GM19324 (cell line): ENCODE results near the gene NOXA1.
"Not testable (repeated sequence)": the region's sequence is repeated elsewhere in the genome, so short reads cannot be mapped to it uniquely, and the experiment has no call there.

Experiments
- ATAC-seq: cut with Tn5 transposase; IDR thresholded peaks from one replicate; pipeline ENCODE4 v1.9.1; 2021; ENCODE audit warnings: mild to moderate bottlenecking, moderate library complexity; ENCODE audit not compliant: unreplicated experiment, low FRiP score

Gene NOXA1

DNA sequence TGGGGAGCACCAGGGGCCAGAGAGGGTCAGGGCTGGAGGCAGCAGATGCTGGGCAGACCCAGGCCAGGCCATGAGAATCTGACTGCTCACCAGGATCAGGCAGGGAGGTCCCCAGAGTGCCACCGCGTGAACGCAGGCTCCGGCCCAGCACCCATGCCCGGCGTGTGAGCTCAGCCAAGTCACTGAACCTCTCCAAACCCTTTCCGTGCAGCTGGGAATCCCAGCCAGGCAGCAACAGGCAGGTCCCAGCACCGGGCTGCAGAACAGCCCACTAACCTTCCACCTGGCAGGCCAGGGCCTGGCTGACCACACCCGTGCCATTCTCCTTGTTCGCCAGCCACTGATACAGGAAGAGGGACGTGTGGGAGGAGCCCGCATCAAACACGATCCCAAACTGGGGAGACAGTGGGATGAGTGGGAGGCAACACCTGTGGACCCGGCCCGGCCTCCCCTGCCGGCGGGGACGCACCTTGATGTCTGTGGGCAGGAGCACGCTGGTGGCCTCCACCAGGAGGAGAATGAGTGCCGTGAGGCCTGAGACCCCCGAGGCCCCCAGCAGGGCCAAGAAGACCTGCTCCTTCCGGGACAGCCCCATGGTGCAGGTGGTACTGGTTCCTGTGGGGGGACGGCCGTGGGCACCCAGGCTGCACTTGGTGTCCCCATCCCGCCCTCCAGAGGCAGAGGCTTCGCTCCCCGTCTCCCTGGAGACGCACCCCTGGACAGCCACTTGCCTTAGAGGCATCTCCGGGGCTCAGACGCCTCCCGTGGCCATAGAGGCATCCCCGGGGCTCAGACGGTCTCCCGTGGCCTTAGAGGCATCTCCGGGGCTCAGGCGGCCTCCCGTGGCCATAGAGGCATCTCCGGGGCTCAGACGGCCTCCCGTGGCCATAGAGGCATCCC, 14.7 kb downstream of the NOXA1 start:
- no peak for ATAC-seq

DNA sequence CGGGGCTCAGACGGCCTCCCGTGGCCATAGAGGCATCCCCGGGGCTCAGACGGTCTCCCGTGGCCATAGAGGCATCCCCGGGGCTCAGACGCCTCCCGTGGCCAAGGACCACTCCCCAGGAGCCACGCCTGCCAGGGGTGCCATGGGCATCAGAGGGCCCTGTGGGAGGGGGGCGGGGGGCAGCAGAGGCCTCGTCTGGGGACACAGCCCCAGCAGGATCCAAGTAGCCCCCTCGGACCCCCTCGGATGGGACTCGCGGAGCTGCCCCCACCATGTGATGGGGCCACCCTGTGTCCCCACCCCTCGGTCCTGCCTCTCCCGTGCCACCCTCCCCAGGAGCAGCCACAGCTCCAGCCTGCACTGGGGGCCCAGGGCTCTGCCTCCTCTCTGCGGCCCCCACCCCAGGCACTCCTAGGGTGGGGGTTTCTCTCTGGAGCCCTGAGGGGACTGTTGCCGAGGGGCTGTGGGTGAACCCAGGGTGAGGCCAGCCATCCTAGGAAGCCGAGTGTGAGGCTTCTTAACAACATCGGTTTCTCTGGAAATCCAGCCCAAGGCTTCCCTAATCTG, 15.5 kb downstream of the NOXA1 start:
- ATAC-seq: no peak

DNA sequence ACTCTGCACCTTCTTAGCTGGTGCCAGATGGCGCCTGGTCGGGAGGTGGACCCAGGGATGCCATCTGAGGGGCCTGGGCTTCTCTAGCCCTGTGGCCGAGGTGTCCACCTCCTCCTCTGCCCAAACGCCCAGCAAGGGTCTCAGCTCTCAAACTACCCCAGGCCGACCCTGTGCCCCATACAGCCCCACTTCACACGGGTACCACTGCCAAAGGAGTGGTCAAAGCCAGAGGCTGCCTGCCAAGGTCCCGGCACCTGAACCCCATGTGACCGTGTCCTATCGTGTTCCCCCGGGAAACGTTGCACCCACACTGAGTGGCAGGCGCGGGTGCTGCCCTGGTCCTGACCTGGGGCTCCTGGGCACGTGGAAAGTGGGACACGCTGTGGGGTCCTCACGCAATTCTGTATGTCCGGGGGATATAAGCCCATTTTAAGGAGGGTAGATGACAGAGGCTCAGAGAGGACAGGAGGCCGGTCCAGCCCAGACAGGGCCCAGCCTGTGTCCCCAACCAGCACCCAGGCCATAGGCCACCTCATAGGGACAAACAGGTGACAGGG, 16.0 kb downstream of the NOXA1 start:
- ATAC-seq: no peak

DNA sequence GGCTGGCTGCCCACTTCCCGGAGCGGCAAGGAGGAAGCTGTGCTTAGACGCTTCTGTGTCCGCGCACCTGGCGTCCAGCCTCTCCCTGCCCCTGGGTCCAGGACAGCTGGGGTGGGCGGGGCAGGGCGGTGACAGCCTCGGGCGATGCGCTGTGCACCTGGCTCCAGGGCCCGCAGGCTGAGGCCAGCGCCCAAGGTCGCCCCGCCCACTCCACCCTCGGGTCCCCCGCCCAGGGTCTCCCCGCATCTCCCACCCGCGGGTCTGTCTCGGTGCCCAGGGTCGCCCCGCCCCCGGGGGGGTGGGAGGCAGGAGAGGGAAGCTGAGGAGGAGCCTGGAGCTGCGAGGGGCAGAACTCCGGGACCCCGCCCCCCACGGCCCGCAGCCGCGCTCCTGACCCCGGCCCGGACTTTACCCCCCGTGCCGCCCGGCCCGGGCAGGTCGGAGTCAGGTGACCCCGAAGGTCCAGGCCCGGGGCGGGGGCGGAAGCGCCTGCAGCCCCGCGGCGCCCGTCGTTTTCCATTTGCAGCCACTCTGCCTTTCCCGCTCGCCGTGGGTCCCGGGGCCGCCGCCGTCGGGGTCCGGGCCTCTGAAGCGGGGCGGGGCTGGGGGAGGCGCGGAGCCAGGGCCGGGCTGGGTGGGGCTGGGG, 18.2 kb downstream of the NOXA1 start, which contains the start of gene ENTPD8:
TSS of gene ENTPD8 (minus strand) at position 69 of the 646 bp plus-strand sequence. CDS start 3,072 bp downstream, outside the sequence.
- ATAC-seq: no peak

DNA sequence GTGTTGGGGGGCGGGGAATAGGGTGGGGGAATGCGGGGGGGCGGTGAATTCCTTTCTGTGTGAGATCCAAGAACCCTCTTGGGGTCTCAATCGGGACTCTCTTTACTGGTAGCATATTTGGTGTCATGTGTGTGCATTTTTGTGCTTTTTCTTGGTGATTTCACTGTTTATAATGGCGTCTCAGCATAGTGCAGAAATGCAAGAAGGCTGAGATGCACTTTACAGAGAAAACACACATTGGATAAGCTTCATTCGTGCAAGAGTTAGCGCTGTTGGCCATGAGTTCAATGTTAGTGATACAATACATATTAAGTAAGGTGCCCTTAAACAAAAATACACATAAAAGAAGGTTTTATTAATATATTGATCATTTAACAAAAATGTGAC, 18.7 kb downstream of the NOXA1 start:
- ATAC-seq: no peak

DNA sequence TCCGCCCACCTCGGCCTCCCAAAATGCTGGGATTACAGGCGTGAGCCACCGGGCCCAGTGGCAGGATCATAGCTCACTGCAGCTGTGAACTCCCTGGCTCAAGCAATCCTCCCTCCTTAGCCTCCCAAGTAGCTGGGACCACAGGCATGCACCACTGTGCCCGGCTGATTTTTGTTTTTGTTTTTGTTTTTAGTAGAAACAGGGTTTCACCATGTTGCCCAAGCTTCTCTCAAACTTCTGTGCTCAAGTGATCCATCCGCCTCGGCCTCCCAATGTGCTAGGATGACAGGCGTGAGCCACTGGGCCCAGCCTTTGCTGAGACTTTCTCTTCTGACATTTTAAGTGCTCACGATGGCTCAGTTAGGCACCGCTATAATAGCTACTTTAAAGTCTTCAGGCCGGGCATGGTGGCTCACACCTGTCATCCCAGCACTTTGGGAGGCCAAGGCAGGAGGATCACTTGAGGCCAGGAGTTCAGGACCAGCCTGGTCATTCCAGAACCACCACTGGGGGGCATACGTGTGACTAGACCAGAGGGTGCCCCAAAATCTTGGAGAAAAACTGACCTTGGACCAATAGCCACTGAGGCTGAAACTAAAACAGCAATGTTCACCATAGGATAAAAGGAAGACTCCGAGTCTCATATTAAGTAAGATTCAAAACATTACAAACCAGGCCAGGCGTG, 21.1 kb downstream of the NOXA1 start:
- ATAC-seq: no peak

DNA sequence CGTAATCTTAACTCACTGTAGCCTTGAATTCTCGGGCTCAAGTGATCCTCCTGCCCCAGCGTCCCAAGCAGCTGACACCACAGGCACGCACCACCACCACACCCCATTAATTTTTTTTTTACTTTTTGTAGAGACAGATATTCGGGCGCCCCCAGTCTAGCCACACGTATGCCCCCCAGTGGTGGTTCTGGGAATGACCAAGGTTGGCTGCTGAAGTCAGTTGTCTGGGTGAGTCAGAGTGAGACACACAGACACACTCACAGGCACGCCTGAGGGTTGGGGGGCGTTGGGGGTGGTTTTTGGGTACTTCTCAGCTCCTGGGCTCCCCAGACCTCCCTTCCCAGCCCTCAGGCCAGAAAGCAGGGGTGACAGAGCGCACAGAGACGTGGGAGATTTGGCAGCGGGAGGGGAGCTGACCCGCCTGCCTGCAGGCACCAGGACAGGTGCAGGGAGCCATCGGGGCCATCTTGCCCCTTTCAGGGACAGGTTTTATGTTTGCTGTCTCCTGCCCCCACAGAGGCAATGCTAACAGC, 22.1 kb downstream of the NOXA1 start:
- no peak for ATAC-seq

DNA sequence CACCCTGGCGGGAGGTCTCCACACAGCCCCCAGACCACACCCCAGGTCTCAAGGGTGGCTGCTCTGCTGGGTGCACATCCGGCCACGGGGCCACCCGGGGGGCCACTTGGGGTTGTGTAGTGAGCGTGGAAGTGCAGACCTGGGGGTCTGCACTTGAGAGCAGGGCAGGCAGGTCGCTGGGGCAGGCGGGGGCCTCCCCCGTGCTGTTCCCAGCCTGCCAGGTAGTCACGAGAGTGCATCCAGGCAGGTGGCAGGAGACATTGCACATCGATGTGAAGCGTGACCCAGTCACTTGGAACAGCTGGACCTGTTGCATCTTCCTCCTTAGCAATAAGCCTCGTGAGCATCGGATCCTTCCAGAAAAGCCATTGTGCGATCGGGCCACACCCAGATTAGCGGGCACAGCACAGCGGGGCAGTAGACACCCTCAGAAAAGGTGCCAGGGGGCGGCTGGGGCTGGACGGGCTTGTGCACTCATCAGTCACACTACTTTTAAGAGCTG, 22.8 kb downstream of the NOXA1 start:
- ATAC-seq: no peak

DNA sequence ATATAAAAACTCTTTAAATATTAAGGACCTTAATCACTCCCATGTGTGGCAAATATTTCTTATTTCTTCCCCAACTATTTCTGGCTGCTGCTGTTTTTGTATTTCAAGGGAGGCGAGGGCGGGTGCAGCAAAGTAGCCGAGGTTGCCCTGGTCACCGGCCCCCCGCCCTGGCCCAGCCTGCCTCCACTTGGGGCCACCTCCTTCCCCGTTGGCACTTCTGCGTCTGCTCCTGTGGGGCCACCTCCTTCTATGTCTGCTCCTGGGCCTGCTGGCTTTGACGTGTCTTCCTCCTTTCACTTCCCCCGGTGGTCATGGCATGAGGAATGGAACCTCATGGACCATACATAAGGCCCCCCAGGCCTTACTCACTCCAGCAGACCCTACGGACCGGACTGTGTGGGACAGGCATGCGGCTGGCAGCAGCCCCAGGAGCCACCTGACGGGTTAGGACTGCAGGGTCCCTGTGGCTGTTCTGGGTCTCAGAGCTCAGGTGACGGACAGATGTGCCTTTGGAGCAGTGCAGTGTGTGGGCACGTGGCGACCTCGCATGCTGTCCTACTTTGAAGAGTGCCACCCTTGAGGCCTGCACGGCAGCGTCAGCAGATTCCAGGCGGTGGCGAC, 23.8 kb downstream of the NOXA1 start:
- ATAC-seq: no peak

DNA sequence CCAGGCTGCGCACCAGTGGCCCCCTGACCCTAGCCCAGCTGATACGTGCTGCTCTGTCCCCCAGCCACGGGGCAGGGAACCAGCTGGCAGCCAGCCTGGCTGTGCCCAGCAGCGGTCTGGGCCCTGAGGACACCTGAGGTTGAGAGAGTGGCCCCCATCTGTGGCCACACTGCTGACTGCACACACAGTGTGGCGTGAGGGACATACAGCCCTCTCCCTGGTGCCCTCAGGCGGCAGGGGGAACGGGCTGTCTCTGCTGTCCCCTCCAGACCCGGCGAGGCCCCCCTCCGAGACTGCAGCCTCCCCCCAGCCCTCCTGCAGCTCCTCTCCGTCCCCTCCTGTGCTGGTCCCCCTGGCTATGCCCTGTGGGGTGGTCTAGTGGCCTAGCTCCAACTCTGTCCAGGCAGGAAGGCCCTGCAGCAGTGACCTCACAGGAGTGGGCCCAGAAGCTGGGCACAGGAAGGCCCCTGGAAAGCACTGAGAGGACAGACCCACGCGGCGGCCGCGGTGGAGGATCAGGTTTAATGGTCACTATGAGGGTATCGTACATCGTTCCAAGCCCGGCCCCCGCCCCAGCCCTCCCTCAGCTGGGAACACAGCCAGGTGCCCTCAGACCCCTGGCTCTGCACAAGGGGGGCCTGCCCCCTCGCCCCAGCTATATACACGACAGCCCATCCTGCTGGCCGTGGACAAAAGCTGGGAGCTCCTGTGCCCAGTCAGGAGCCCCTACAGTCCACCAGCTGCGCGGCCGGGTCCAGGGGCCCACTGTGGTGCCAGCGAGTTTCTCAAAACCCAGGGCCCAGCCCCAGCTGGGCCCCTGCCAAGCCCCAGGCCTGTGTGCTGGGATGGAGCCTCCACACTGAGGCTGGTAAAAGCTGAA, 24.8 kb downstream of the NOXA1 start:
- no peak for ATAC-seq

DNA sequence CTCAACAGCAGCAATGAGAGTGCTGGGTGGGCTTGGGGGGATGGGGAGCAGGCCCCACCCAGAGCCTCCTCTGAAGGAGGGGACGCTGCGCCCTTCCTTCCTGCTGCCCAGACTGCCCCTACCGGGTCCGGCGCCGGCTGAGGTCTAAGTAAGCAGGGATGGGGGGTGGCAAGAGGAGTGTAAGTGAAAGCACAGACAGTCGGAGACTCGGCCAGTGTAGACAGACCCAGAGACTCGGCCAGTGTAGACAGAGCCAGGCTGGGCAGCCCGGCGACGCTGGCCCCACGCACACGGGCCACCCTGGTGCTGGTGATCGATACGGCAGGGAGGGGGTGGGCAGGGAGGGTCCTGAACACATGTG, 25.4 kb downstream of the NOXA1 start:
- ATAC-seq: no peak

DNA sequence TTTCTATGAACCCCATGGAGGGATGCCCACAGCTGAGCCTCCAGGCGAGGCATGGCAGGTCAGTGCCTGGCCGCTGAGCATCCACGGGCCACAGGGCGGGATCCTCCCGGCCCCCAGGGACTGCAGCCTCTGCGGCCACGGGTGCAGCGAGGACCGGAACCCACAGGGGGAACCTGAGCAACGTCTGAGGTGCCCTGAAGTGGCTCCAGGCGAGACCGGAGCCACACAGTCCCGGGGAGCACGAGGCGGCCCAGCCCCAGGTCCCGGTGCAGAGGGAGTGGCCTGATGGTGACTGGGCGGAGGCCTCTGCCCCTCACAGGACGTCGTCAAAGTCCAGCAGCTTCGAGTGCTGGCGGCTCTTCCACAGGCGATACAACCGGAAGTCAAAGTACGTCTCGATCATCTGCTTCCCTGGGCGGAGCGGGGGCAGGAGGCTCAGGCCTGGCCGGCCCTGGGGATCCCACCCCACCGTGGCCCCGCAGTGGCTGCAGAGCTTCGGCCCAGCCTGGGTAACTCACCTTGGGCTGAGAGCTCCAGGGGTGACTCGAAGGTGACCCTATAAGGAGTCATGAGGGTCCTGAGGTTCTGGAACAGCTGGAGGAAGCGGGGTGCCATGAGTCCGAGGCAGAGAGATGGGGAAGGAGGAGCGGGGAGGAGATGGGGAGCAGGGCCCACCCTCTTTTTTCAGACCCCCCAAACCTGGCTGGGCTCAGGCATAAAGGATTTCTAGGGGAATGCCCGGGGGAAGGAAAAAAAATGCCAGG, 26.1 kb downstream of the NOXA1 start:
- no peak for ATAC-seq

DNA sequence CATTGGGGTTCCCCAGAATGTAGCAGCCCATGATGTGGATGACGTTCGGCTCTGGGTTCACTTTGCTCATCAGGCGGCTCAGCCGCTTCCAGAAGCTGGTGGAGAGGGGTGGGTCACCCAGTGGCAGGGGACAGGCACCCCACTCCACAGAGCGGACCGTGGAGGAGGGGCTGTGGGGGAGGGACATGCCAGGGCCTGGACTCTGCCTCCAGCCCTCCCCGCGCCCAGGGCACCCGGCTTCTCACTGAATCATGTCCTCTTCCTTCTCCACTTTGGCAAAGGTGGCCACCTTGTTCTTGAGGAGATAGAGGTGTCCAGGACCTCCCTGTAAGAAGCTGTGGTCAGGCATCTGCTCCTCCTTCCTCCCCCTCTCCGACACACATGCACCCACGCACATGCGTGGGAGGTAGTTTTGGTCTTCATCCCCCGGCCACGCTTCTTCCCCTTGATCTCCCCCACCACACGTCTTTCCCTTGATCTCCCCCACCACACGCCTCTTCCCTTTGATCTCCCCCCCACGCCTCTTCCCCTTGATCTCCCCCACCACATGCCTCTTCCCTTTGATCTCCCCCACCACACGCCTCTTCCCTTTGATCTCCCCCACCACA, 26.8 kb downstream of the NOXA1 start:
- ATAC-seq: no peak

DNA sequence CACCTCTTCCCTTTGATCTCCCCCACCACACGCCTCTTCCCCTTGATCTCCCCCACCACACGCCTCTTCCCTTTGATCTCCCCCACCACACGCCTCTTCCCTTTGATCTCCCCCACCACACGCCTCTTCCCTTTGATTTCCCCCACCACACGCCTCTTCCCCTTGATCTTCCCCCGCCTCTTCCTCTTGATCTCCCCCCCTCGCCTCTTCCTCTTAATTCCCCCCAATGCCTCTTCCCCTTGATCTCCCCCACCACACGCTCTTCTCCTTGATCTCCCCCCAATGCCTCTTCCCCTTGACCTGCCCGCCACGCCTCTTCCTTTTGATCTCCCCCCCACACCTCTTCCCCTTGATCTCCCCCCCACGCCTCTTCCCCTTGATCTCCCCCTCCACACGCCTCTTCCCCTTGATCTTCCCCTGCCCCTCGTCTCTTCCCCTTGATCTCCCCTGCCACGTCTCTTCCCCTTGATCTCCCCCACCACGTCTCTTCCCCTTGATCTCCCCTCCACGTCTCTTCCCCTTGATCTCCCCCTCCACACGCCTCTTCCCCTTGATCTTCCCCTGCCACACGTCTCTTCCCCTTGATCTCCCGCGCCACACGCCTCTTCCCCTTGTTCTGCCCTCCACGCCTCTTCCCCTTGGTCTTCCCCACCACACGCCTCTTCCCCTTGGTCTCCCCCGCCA, 27.5 kb downstream of the NOXA1 start:
- not testable (repeated sequence) for ATAC-seq

DNA sequence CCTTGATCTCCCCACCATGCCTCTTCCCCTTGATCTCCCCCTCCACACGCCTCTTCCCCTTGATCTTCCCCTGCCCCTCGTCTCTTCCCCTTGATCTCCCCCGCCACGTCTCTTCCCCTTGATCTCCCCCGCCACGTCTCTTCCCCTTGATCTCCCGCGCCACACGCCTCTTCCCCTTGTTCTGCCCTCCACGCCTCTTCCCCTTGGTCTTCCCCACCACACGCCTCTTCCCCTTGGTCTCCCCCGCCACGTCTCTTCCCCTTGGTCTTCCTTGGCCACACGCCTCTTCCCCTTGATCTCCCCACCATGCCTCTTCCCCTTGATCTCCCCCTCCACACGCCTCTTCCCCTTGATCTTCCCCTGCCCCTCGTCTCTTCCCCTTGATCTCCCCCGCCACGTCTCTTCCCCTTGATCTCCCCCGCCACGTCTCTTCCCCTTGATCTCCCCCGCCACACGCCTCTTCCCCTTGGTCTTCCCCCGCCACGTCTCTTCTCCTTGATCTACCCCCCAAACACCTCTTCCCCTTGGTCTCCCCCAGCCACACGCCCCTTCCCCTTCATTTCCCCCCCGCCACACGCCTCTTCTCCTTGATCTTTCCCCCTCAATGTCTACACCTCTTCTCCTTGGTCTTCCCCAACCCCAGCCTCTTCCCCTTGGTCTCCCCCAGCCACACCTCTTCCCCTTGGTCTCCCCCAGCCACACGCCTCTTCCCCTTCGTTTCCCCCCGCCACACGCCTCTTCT, 28.2 kb downstream of the NOXA1 start:
- not testable (repeated sequence) for ATAC-seq

DNA sequence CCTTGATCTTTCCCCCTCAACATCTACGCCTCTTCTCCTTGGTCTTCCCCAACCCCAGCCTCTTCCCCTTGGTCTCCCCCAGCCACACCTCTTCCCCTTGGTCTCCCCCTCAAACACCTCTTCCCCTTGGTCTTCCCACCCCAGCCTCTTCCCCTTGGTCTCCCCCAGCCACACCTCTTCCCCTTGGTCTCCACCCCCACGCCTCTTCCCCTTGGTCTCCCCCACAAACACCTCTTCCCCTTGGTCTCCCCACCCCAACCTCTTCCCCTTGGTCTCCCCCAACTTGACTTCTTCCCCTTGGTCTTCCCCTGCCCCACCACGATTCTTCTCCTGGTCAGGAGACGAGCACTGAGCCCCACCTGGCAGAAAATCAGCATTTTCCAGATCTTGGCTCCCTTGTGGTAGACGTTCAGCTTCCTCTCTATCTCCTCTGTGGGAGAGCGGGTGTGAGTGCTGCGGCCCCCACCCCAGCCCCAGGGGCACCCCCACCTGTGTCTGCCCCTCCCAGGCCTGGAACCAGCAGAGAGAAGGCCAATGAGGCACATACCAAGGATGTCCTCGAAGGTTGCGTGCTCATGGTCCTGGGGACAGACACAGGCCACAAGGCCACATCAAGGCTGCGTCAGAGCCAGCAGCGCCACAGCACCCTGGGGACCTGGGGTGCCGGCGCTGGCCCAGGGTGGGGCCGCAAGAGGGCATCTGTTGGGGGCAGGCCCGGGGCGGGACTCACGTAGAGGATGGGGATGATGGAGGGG, 29.0 kb downstream of the NOXA1 start:
- ATAC-seq: no peak
